ENCODE results near the gene SPDYE4.

The SPDYE4 gene

GRCh38 chr17:8710813-8711212 is 47.5 kb downstream of the SPDYE4 start:
- no peak for ATAC-seq

- no peak for ATAC-seq
Observed at GRCh38 chr17:8709006-8709405, 49.3 kb downstream of the SPDYE4 start.

GRCh38 chr17:8708025-8708461 is 50.3 kb downstream of the SPDYE4 start:
- no peak for ATAC-seq

- ATAC-seq = no peak
Observed at GRCh38 chr17:8707332-8708024, 50.9 kb downstream of the SPDYE4 start.

- no peak for ATAC-seq
Observed at GRCh38 chr17:8706431-8706830, 51.9 kb downstream of the SPDYE4 start.

- ATAC-seq = no peak
Observed at GRCh38 chr17:8705427-8705826, 52.9 kb downstream of the SPDYE4 start.

- no peak for ATAC-seq
Observed at GRCh38 chr17:8703001-8703400, 55.3 kb downstream of the SPDYE4 start.

- no peak for ATAC-seq
Observed at GRCh38 chr17:8701754-8702153, 56.6 kb downstream of the SPDYE4 start.

- ATAC-seq = no peak
Observed at GRCh38 chr17:8701221-8701620, 57.1 kb downstream of the SPDYE4 start.
